GM12878 (cell line): ENCODE results near the gene LYZ. TPM values are rescaled to one million over a fixed set of nuclear protein-coding genes. Genes with fewer than 3 reads are reported as not detected.

ENCODE experiments used
- ATAC-seq: fragments of 200-7000 bp; cut with Tn5 transposase; 3 replicates; pipeline ENCODE4 v1.9.1; 2020; ENCODE audit warnings: mild to moderate bottlenecking, moderate library complexity
- BruUV-seq: library from RNA; stranded (reverse); fragments of 400-500 nt; replicated peaks from 2 replicates; lab custom pipeline; 2021; lab: Mats Ljungman, UMichigan
- CTCF ChIA-PET: fragments of 300-600 bp; sonication (Branson Sonifier 250); formaldehyde crosslinking; extraction: SDS; loops from one replicate; lab custom pipeline; 2021; ENCODE audit warnings: inconsistent platforms; lab: Yijun Ruan, JAX
- POLR2A ChIA-PET: fragments of 350-600 bp; formaldehyde crosslinking; extraction: SDS; loops from one replicate; lab custom pipeline; 2021; ENCODE audit warnings: inconsistent platforms; lab: Charles Lee
- RAD21 ChIA-PET: fragments of 300-600 bp; sonication (Branson Sonifier 250); formaldehyde crosslinking; loops from one replicate; lab custom pipeline; 2023; ENCODE audit warnings: antibody characterized with exemption; ENCODE audit not compliant: unreplicated experiment; lab: Charles Lee
- SMC1A ChIA-PET: fragments of 300-600 bp; sonication (Branson Sonifier 250); formaldehyde crosslinking; loops from one replicate; lab custom pipeline; 2023; ENCODE audit not compliant: unreplicated experiment, uncharacterized antibody; lab: Charles Lee
- DNase-seq: peaks from one replicate; pipeline ENCODE4 v3.0.0-alpha.2; 2011; ENCODE audit warnings: low read depth, low spot score
- FAIRE-seq: peaks from 3 replicates; lab custom pipeline; 2011; peaks lifted over from hg19 to GRCh38; lab: Jason Lieb, UNC
- H2AFZ ChIP-seq: 2 replicates; pipeline ENCODE4 v1.6.0; 2011; ENCODE audit warnings: low read depth, low read length, control low read depth; ENCODE audit not compliant: control insufficient read depth
- H3K27ac ChIP-seq: 2 replicates; pipeline ENCODE4 v1.5.1; 2011; ENCODE audit warnings: control low read depth; ENCODE audit not compliant: control insufficient read depth, insufficient read depth
- H3K27me3 ChIP-seq, 2 experiments: replicated peaks in 1 of 2; 2 replicates each; pipeline versions ENCODE4 v1.6.0 to v1.6.1; 2011; ENCODE audit warnings: low read length in 1 of 2; ENCODE audit not compliant: control insufficient read depth in 2 of 2, insufficient read depth in 2 of 2
- H3K36me3 ChIP-seq, 2 experiments: 2 replicates each; pipeline ENCODE4 v1.5.1; 2011; ENCODE audit warnings: low read length in 1 of 2; ENCODE audit not compliant: control insufficient read depth in 2 of 2, insufficient read depth in 2 of 2
- H3K4me1 ChIP-seq: 2 replicates; pipeline ENCODE4 v1.6.1; 2011; ENCODE audit warnings: mild to moderate bottlenecking, low read length, moderate library complexity, mixed read lengths; ENCODE audit not compliant: control insufficient read depth, insufficient read depth
- H3K4me2 ChIP-seq: 2 replicates; pipeline ENCODE4 v1.6.0; 2011; ENCODE audit warnings: control low read depth; ENCODE audit not compliant: control insufficient read depth, insufficient read depth
- H3K4me3 ChIP-seq: fragments of 200-600 bp; sonication (generic); 2 replicates; pipeline ENCODE4 v1.5.1; 2016
- H3K79me2 ChIP-seq: 2 replicates; pipeline ENCODE4 v1.6.0; 2011; ENCODE audit warnings: low read length; ENCODE audit not compliant: control insufficient read depth, insufficient read depth
- H3K9ac ChIP-seq: 2 replicates; pipeline ENCODE4 v1.8.0; 2011; ENCODE audit warnings: low read length, control low read depth, mixed read lengths; ENCODE audit not compliant: control insufficient read depth, insufficient read depth
- H3K9me3 ChIP-seq: replicated peaks from 3 replicates; pipeline ENCODE4 v1.5.1; 2011; ENCODE audit warnings: mild to moderate bottlenecking, low read length; ENCODE audit not compliant: control insufficient read depth, insufficient read depth
- H4K20me1 ChIP-seq: 2 replicates; pipeline ENCODE4 v1.6.0; 2011; ENCODE audit not compliant: control insufficient read depth, insufficient read depth
- BACH1 ChIP-seq: fragments of 450-650 bp; IDR thresholded peaks from 2 replicates; pipeline ENCODE4 v1.6.1; 2017; ENCODE audit warnings: mild to moderate bottlenecking, borderline replicate concordance
- CBX5 ChIP-seq: sonication (generic); IDR thresholded peaks from 2 replicates; pipeline ENCODE4 v1.6.1; 2016; ENCODE audit warnings: low read depth, moderate library complexity, mild to moderate bottlenecking, inconsistent platforms
- ESRRA ChIP-seq: IDR thresholded peaks from 2 replicates; pipeline ENCODE4 v1.6.1; 2012; ENCODE audit warnings: mild to moderate bottlenecking, low read length, improper control_type of control experiment
- IKZF2 ChIP-seq, 2 experiments: fragments of 450-650 bp; IDR thresholded peaks; 2 replicates each; pipeline ENCODE4 v1.6.1; 2017; ENCODE audit warnings: mild to moderate bottlenecking in 2 of 2, moderate library complexity in 2 of 2
- JUND ChIP-seq: IDR thresholded peaks from 2 replicates; pipeline ENCODE4 v1.6.1; 2012; ENCODE audit warnings: low read depth, mild to moderate bottlenecking, low read length, improper control_type of control experiment, moderate library complexity
- MEF2B ChIP-seq: fragments of 450-650 bp; IDR thresholded peaks from 2 replicates; pipeline ENCODE4 v1.6.1; 2018; ENCODE audit warnings: mild to moderate bottlenecking, moderate library complexity; ENCODE audit not compliant: partially characterized antibody, poor library complexity, severe bottlenecking
- MXI1 ChIP-seq: fragments of 150-350 bp; IDR thresholded peaks from 2 replicates; pipeline ENCODE4 v1.6.1; 2011; ENCODE audit warnings: low read depth, mild to moderate bottlenecking, inconsistent platforms, low read length, improper control_type of control experiment
- MYB ChIP-seq: fragments of 150-350 bp; IDR thresholded peaks from 2 replicates; pipeline ENCODE4 v1.6.1; 2014; ENCODE audit warnings: mild to moderate bottlenecking, low read depth, low read length, borderline replicate concordance
- POU2F2 ChIP-seq: IDR thresholded peaks from 3 replicates; pipeline ENCODE4 v1.6.1; 2011; ENCODE audit warnings: low read depth, mild to moderate bottlenecking, low read length, borderline replicate concordance
- RCOR1 ChIP-seq: conservative IDR thresholded peaks from 2 replicates; pipeline ENCODE4 v1.6.1; 2012; ENCODE audit warnings: low read depth, low read length, improper control_type of control experiment
- TCF12 ChIP-seq: IDR thresholded peaks from 2 replicates; pipeline ENCODE4 v1.6.1; 2011; ENCODE audit warnings: low read depth, mild to moderate bottlenecking, low read length
- WGBS: methylation state at CpG from one replicate; pipeline ENCODE4 v1.1.6; 2016; ENCODE audit warnings: low lambda C conversion rate; ENCODE audit not compliant: insufficient replicate concordance, insufficient coverage; ENCODE audit errors: missing lambda C conversion rate; 5-methylcytosine and 5-hydroxymethylcytosine counted together
- in situ Hi-C: fragments of 300-500 bp; cut with MboI; formaldehyde crosslinking; loops from 9 replicates; pipeline ENCODE4 v1.14.3; 2018; ENCODE audit warnings: mixed read lengths
- intact Hi-C: fragments of 100-400 bp; cut with micrococcal nuclease; formaldehyde crosslinking; loops from one replicate; pipeline ENCODE4 v1.14.2; 2022; ENCODE audit not compliant: unreplicated experiment
- polyA plus RNA-seq, 11 experiments: library from polyadenylated mRNA; depleted of rRNA in 4 of 11; unstranded in 6 of 11; stranded (reverse) in 5 of 11; fragments of >200 nt; fragmentation: Nextera tagmentation in 4 of 11; fragmentation: Illumina TruSeq in 1 of 11; extraction: Ambion mirVana in 4 of 11; extraction: Trizol in 1 of 11; gene quantifications; 1 replicate in 1 of 11; 2 replicates in 10 of 11; pipeline versions ENCODE4 v1.2.1 to v1.2.3, GENCODE V29; 2011 to 2016; ENCODE audit warnings: inconsistent platforms in 2 of 11, missing spikeins in 2 of 11, low read depth in 1 of 11
- total RNA-seq, 4 experiments: library from RNA; depleted of rRNA in 3 of 4; stranded (reverse); fragments of >200 nt in 3 of 4; fragmentation: Illumina TruSeq in 1 of 4; extraction: Trizol in 1 of 4; gene quantifications; 2 replicates each; pipeline versions ENCODE4 v1.2.1 to v1.2.3, GENCODE V29; 2013 to 2021
- TF ChIP-seq, protein P1 (sequence below): fragments of 450-650 bp; IDR thresholded peaks from 2 replicates; pipeline ENCODE4 v1.6.1; 2017; ENCODE audit warnings: borderline replicate concordance
- TF ChIP-seq, protein P2 (sequence below): fragments of 450-650 bp; IDR thresholded peaks from 2 replicates; pipeline ENCODE4 v1.6.1; 2014; ENCODE audit warnings: mild to moderate bottlenecking

The LYZ gene
- total and polyA plus RNA-seq, 10 of the 15 experiments (the other 5 are each of a cell fraction or from before 2014, with no cell fraction given), result 1.9 TPM; not detected in 9

DNA sequence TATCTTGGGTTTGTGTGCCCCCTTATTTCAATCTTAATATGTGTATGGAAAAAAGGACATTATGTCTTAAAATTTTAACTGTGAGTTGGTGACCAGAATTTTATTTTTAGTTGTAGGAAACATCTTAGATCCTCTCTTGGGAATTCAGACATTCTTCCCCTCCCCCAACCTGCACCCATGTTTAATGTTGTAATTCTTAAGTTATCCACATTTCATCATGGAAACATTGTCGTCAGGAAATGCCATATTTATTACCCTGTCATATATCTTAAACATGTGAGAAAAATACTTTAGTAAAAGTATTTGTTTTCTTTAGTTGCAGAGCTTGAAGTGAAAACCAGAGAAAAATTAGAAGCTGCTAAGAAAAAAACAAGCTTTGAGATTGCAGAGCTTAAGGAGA is 41.6 kb downstream of the LYZ start:
- in situ Hi-C loops, result loop anchor here (10.0 kb wide), 1 partner anchor 185 kb away; no protein-coding TSS in a partner anchor
- H3K4me2 ChIP-seq, result no peak overlapping the region
- TF ChIP-seq, protein P1, sequence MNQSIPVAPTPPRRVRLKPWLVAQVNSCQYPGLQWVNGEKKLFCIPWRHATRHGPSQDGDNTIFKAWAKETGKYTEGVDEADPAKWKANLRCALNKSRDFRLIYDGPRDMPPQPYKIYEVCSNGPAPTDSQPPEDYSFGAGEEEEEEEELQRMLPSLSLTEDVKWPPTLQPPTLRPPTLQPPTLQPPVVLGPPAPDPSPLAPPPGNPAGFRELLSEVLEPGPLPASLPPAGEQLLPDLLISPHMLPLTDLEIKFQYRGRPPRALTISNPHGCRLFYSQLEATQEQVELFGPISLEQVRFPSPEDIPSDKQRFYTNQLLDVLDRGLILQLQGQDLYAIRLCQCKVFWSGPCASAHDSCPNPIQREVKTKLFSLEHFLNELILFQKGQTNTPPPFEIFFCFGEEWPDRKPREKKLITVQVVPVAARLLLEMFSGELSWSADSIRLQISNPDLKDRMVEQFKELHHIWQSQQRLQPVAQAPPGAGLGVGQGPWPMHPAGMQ, result no peak
- TF ChIP-seq MXI1 (no peak), JUND (no peak), TCF12 (no peak), CBX5 (no peak), RCOR1 (no peak), IKZF2 (IDR thresholded peaks at IDR 0.05) (no peak), ESRRA (no peak), BACH1 (no peak), MYB (no peak), MEF2B (no peak), POU2F2 (no peak)
- TF ChIP-seq, protein P2, sequence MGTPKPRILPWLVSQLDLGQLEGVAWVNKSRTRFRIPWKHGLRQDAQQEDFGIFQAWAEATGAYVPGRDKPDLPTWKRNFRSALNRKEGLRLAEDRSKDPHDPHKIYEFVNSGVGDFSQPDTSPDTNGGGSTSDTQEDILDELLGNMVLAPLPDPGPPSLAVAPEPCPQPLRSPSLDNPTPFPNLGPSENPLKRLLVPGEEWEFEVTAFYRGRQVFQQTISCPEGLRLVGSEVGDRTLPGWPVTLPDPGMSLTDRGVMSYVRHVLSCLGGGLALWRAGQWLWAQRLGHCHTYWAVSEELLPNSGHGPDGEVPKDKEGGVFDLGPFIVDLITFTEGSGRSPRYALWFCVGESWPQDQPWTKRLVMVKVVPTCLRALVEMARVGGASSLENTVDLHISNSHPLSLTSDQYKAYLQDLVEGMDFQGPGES, result no peak
- TF ChIP-seq, all 136 proteins: peak for 0
- 100% methylated on average over 1 of the region's 1 CpG for WGBS
- POLR2A ChIA-PET, result interaction anchor here (1.1 kb wide), 1 partner anchor 17 kb away, joined by 5 read pairs; no protein-coding TSS in a partner anchor
- no peaks in the 10 kb centered on the region for H3K4me1 ChIP-seq
- no peak overlapping the region for H3K4me3 ChIP-seq
- H3K27ac ChIP-seq, result no peak overlapping the region
- no peak overlapping the region for H2AFZ ChIP-seq
- CTCF ChIA-PET, result interaction anchor here (1.0 to 12.1 kb wide), 5 partner anchors 31 to 250 kb away, joined by 3 to 129 read pairs (median 11); no protein-coding TSS in a partner anchor
- H3K9me3 ChIP-seq, result no peaks in the 10 kb centered on the region
- RAD21 ChIA-PET, result interaction anchor here (1.0 to 9.5 kb wide), 3 partner anchors 31 to 181 kb away, joined by 3 to 61 read pairs (median 3); no protein-coding TSS in a partner anchor
- ATAC-seq (no peak), FAIRE-seq (no peak), DNase-seq (no peak)
- H3K79me2 ChIP-seq, result no peaks in the 10 kb centered on the region
- no peak overlapping the region for H3K9ac ChIP-seq
- intact Hi-C loops, result no loop called here
- SMC1A ChIA-PET, result interaction anchor here (1.0 to 1.4 kb wide), 4 partner anchors 12 to 182 kb away, joined by 3 to 7 read pairs (median 5); no protein-coding TSS in a partner anchor
- no peaks in the 10 kb centered on the region for H3K27me3 ChIP-seq
- H4K20me1 ChIP-seq, result no peaks in the 10 kb centered on the region
- no TSS peak for BruUV-seq
- H3K36me3 ChIP-seq, result peaks cover 0 to 2% of the 10 kb centered on the region in 2 experiments; a peak in 1 of 4 replicates
